Ecto neural progenitor cell (in vitro differentiated cells): ENCODE results near the gene LRRC18.

ENCODE experiments used
- DNase-seq: peaks from one replicate; pipeline ENCODE4 v3.0.0-alpha.2; 2018; ENCODE audit warnings: low spot score

The LRRC18 gene

GRCh38 chr10:48880016-48880705 is 59.5 kb downstream of the LRRC18 start:
- DNase-seq = no peak

GRCh38 chr10:48879451-48879850 is 60.2 kb downstream of the LRRC18 start:
- no peak for DNase-seq

- no peak for DNase-seq
Measured at GRCh38 chr10:48878091-48878490, 61.5 kb downstream of the LRRC18 start.

GRCh38 chr10:48872234-48872633 is 67.4 kb downstream of the LRRC18 start:
- no peak for DNase-seq
